HepG2 (cell line): ENCODE data around the gene ACTN2. TPM values are rescaled to one million over a fixed set of nuclear protein-coding genes. Genes with fewer than 3 reads are reported as not detected.

Experiments used
- ATAC-seq: fragments of 200-7000 bp; cut with Tn5 transposase; 3 replicates; pipeline ENCODE4 v1.9.1; 2020; ENCODE audit warnings: mild to moderate bottlenecking, moderate library complexity
- BruUV-seq: library from RNA; stranded (reverse); fragments of 400-500 nt; replicated peaks from 2 replicates; lab custom pipeline; 2021; lab: Mats Ljungman, UMichigan
- CTCF ChIA-PET: fragments of 300-600 bp; formaldehyde crosslinking; extraction: SDS; loops from one replicate; lab custom pipeline; 2021; ENCODE audit warnings: low total read pairs, inconsistent platforms, low intra/inter-chr PET ratio; lab: Yijun Ruan, JAX
- POLR2A ChIA-PET: fragments of 350-600 bp; sonication (Branson Sonifier 250); formaldehyde crosslinking; loops from one replicate; lab custom pipeline; 2020; ENCODE audit warnings: antibody characterized with exemption, inconsistent platforms; lab: Yijun Ruan, JAX
- DNase-seq: peaks from one replicate; pipeline ENCODE4 v3.0.0-alpha.2; 2015; ENCODE audit warnings: low spot score
- FAIRE-seq: peaks from 3 replicates; lab custom pipeline; 2011; peaks lifted over from hg19 to GRCh38; lab: Jason Lieb, UNC
- H2AFZ ChIP-seq: one replicate; pipeline ENCODE4 v1.6.1; 2011; ENCODE audit warnings: low read length, inconsistent platforms
- H3K27ac ChIP-seq: fragments of 300-600 bp; 3 replicates; pipeline ENCODE4 v1.8.0; 2011; ENCODE audit warnings: mixed run types, mild to moderate bottlenecking, mixed read lengths, low read length, inconsistent platforms; ENCODE audit not compliant: insufficient read depth; ENCODE audit errors: extremely low read length
- H3K27me3 ChIP-seq, 2 experiments: fragments of 200-600 bp in 1 of 2; 2 replicates in 1 of 2; 3 replicates in 1 of 2; pipeline versions ENCODE4 v1.6.0 to v1.8.0; 2011; ENCODE audit warnings: low read length in 2 of 2, mild to moderate bottlenecking in 2 of 2, moderate library complexity in 2 of 2, inconsistent platforms in 1 of 2; ENCODE audit not compliant: insufficient read depth in 2 of 2, control insufficient read depth in 1 of 2
- H3K36me3 ChIP-seq, 2 experiments: fragments of 200-600 bp in 1 of 2; replicated peaks in 1 of 2; 2 replicates in 1 of 2; 3 replicates in 1 of 2; pipeline versions ENCODE4 v1.5.1 to v1.8.0; 2011; ENCODE audit warnings: low read length in 2 of 2, inconsistent platforms in 1 of 2; ENCODE audit not compliant: insufficient read depth in 2 of 2, control insufficient read depth in 1 of 2
- H3K4me1 ChIP-seq: 2 replicates; pipeline ENCODE4 v1.5.1; 2012; ENCODE audit warnings: low read length, inconsistent platforms; ENCODE audit not compliant: insufficient read depth
- H3K4me2 ChIP-seq: 2 replicates; pipeline ENCODE4 v1.6.0; 2011; ENCODE audit warnings: low read depth, low read length, inconsistent platforms
- H3K4me3 ChIP-seq, 3 experiments: fragments of 200-600 bp in 1 of 3; sonication (generic), shearing (Covaris generic) in 1 of 3; replicated peaks in 1 of 3; 2 replicates each; pipeline ENCODE4 v1.5.1; 2011 to 2016; ENCODE audit warnings: low read length in 3 of 3, inconsistent platforms in 2 of 3, low read depth in 2 of 3, mild to moderate bottlenecking in 2 of 3, control low read depth in 1 of 3, mixed read lengths in 1 of 3; ENCODE audit not compliant: insufficient read depth in 1 of 3
- H3K79me2 ChIP-seq: one replicate; pipeline ENCODE4 v1.6.1; 2011; ENCODE audit warnings: low read length, inconsistent platforms; ENCODE audit not compliant: insufficient read depth
- H3K9ac ChIP-seq: 2 replicates; pipeline ENCODE4 v1.6.0; 2011; ENCODE audit warnings: mild to moderate bottlenecking, low read depth, low read length, inconsistent platforms; ENCODE audit not compliant: insufficient read depth
- H3K9me3 ChIP-seq: 2 replicates; pipeline ENCODE4 v1.5.1; 2012; ENCODE audit warnings: mild to moderate bottlenecking, low read length
- H4K20me1 ChIP-seq: 2 replicates; pipeline ENCODE4 v1.6.0; 2011; ENCODE audit warnings: inconsistent platforms, mild to moderate bottlenecking, low read length, moderate library complexity; ENCODE audit not compliant: insufficient read depth
- BORCS8-MEF2B ChIP-seq: sonication (generic); formaldehyde crosslinking; IDR thresholded peaks from 2 replicates; pipeline ENCODE4 v1.8.0; 2022; ENCODE audit warnings: mild to moderate bottlenecking, missing genetic modification reagents
- CBX5 ChIP-seq: sonication (generic); formaldehyde crosslinking; IDR thresholded peaks from 2 replicates; pipeline ENCODE4 v1.4.0; 2020; ENCODE audit warnings: missing genetic modification reagents, borderline replicate concordance
- KLF16 ChIP-seq, 2 experiments: sonication (generic) in 1 of 2; formaldehyde crosslinking in 1 of 2; IDR thresholded peaks; 2 replicates each; pipeline versions ENCODE4 v1.6.1 to v1.8.0; 2016 to 2023; ENCODE audit warnings: missing genetic modification reagents in 2 of 2, missing compliant biosample characterization in 1 of 2
- SIX4 ChIP-seq: sonication (generic); formaldehyde crosslinking; IDR thresholded peaks from 2 replicates; pipeline ENCODE4 v1.4.0; 2020; ENCODE audit warnings: missing genetic modification reagents
- SNRNP70 ChIP-seq: fragments of 200-400 bp; formaldehyde crosslinking; IDR thresholded peaks from 2 replicates; pipeline ENCODE4 v1.6.1; 2017; ENCODE audit warnings: mild to moderate bottlenecking, low read depth, low read length, moderate library complexity
- SOX6 ChIP-seq, 2 experiments: fragments of 450-650 bp in 1 of 2; sonication (generic) in 1 of 2; formaldehyde crosslinking in 1 of 2; IDR thresholded peaks; 2 replicates each; pipeline versions ENCODE4 v1.4.0 to v1.6.1; 2017 to 2020; ENCODE audit warnings: antibody characterized with exemption in 1 of 2, mild to moderate bottlenecking in 1 of 2, missing genetic modification reagents in 1 of 2
- ZC3H13 ChIP-seq: sonication (generic); formaldehyde crosslinking; IDR thresholded peaks from 2 replicates; pipeline ENCODE4 v1.8.1; 2023; ENCODE audit warnings: mild to moderate bottlenecking, missing genetic modification reagents, moderate library complexity
- ZC3H4 ChIP-seq: sonication (generic); formaldehyde crosslinking; IDR thresholded peaks from 2 replicates; pipeline ENCODE4 v1.4.0; 2020; ENCODE audit warnings: missing genetic modification reagents, borderline replicate concordance
- ZFYVE20 ChIP-seq: sonication (generic); formaldehyde crosslinking; IDR thresholded peaks from 2 replicates; pipeline ENCODE4 v1.8.0; 2023; ENCODE audit warnings: low read depth, mild to moderate bottlenecking, moderate library complexity, missing genetic modification reagents, borderline replicate concordance
- ZIK1 ChIP-seq: sonication (generic); formaldehyde crosslinking; IDR thresholded peaks from 2 replicates; pipeline ENCODE4 v1.5.0; 2020; ENCODE audit warnings: mild to moderate bottlenecking, low read depth, missing genetic modification reagents, borderline replicate concordance
- ZNF160 ChIP-seq: sonication (generic); formaldehyde crosslinking; IDR thresholded peaks from 2 replicates; pipeline ENCODE4 v1.8.0; 2022; ENCODE audit warnings: mild to moderate bottlenecking, inconsistent platforms, missing genetic modification reagents
- ZNF235 ChIP-seq: sonication (generic); formaldehyde crosslinking; IDR thresholded peaks from 2 replicates; pipeline ENCODE4 v1.8.1; 2023; ENCODE audit warnings: mild to moderate bottlenecking, missing genetic modification reagents, borderline replicate concordance
- ZNF263 ChIP-seq: sonication (generic); formaldehyde crosslinking; IDR thresholded peaks from 2 replicates; pipeline ENCODE4 v1.4.0; 2020; ENCODE audit warnings: missing genetic modification reagents
- ZNF282 ChIP-seq: fragments of 450-650 bp; IDR thresholded peaks from 2 replicates; pipeline ENCODE4 v1.6.1; 2018; ENCODE audit not compliant: partially characterized antibody
- ZNF326 ChIP-seq: sonication (generic); formaldehyde crosslinking; IDR thresholded peaks from 2 replicates; pipeline ENCODE4 v1.4.0; 2020; ENCODE audit warnings: missing genetic modification reagents, borderline replicate concordance
- ZNF441 ChIP-seq: sonication (generic); formaldehyde crosslinking; IDR thresholded peaks from 2 replicates; pipeline ENCODE4 v1.7.0; 2021; ENCODE audit warnings: missing genetic modification reagents, borderline replicate concordance
- ZNF557 ChIP-seq: sonication (generic); formaldehyde crosslinking; IDR thresholded peaks from 2 replicates; pipeline ENCODE4 v1.4.0; 2020; ENCODE audit warnings: missing genetic modification reagents
- ZNF7 ChIP-seq: IDR thresholded peaks from 2 replicates; pipeline ENCODE4 v1.6.1; 2016; ENCODE audit warnings: missing biosample characterization, missing genetic modification reagents
- ZNF83 ChIP-seq: sonication (generic); formaldehyde crosslinking; IDR thresholded peaks from 2 replicates; pipeline ENCODE4 v1.4.0; 2020; ENCODE audit warnings: missing genetic modification reagents, mild to moderate bottlenecking, borderline replicate concordance
- ZNF878 ChIP-seq: sonication (generic); formaldehyde crosslinking; IDR thresholded peaks from 2 replicates; pipeline ENCODE4 v1.8.1; 2023; ENCODE audit warnings: mild to moderate bottlenecking, missing genetic modification reagents, moderate library complexity
- ZSCAN12 ChIP-seq: sonication (generic); formaldehyde crosslinking; IDR thresholded peaks from 2 replicates; pipeline ENCODE4 v1.9.0; 2021; ENCODE audit warnings: mild to moderate bottlenecking, missing genetic modification reagents
- WGBS: methylation state at CpG from one replicate; pipeline ENCODE4 v1.1.6; 2017; ENCODE audit warnings: low lambda C conversion rate; 5-methylcytosine and 5-hydroxymethylcytosine counted together
- in situ Hi-C: cut with HindIII; loops from 2 replicates; pipeline ENCODE4 v1.10.0; 2017; ENCODE audit warnings: low pct_unique_long_range_greater_than_20kb; ENCODE audit not compliant: extremely low pct_ligation_motif_present
- intact Hi-C: fragments of 100-400 bp; cut with micrococcal nuclease; formaldehyde crosslinking; loops from one replicate; pipeline ENCODE4 v1.10.0; 2022; ENCODE audit not compliant: unreplicated experiment
- polyA plus RNA-seq, 8 experiments: library from polyadenylated mRNA; depleted of rRNA in 3 of 8; stranded (reverse) in 7 of 8; unstranded in 1 of 8; fragments of >200 nt; fragmentation: Illumina TruSeq in 4 of 8; extraction: Trizol in 4 of 8; gene quantifications; 2 replicates each; pipeline versions ENCODE4 v1.2.1 to v1.2.3, GENCODE V29; 2011 to 2016; ENCODE audit warnings: low read depth in 4 of 8, missing spikeins in 1 of 8, mixed read lengths in 1 of 8; ENCODE audit not compliant: insufficient read depth in 1 of 8
- total RNA-seq, 5 experiments: library from RNA; depleted of rRNA; stranded (reverse); fragments of >200 nt; fragmentation: Illumina TruSeq; extraction: Trizol; gene quantifications; 2 replicates each; pipeline ENCODE4 v1.2.3, GENCODE V29; 2016; ENCODE audit warnings: low read depth in 1 of 5
- TF ChIP-seq, protein P1 (sequence below): fragments of 450-650 bp; IDR thresholded peaks from 2 replicates; pipeline ENCODE4 v1.6.1; 2016

The ACTN2 gene
- total and polyA plus RNA-seq, 2 of the 13 experiments (the other 11 are each of a cell fraction or from before 2014, with no cell fraction given): 0.04 to 0.13 TPM

DNA sequence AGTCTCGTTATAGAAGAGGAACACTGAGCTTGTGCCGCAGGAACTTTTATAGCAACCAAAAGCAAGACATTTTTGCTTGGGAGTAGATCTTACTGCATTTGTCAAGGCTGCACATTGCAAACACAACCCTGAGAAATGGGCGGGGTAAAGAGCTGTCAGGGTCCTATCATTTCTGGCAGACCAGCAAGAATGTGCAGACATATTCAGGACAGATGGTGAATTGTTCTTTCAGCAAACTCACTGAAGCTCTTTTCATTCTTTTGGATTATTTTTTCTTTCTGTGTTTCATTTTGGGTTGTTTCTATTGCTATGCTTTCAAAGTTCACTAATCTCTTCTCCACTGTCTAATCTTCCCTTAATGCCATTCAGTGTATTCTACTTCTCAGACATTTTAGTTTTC lies 5.1 kb upstream of the ACTN2 start (continued):
- TF ChIP-seq KLF16 (CRISPR knock-in tag; IDR thresholded peaks at IDR 0.05) (no peak), SOX6 (IDR thresholded peaks at IDR 0.05) (no peak), SOX6 (CRISPR knock-in tag; IDR thresholded peaks at IDR 0.05) (no peak), ZNF7 (CRISPR knock-in tag) (no peak), CBX5 (CRISPR knock-in tag) (no peak), ZNF160 (CRISPR knock-in tag) (no peak), ZNF326 (CRISPR knock-in tag) (no peak), ZNF878 (no peak), ZNF263 (no peak), ZC3H4 (CRISPR knock-in tag) (no peak), SNRNP70 (no peak), ZIK1 (CRISPR knock-in tag) (no peak), SIX4 (CRISPR knock-in tag) (no peak)

DNA sequence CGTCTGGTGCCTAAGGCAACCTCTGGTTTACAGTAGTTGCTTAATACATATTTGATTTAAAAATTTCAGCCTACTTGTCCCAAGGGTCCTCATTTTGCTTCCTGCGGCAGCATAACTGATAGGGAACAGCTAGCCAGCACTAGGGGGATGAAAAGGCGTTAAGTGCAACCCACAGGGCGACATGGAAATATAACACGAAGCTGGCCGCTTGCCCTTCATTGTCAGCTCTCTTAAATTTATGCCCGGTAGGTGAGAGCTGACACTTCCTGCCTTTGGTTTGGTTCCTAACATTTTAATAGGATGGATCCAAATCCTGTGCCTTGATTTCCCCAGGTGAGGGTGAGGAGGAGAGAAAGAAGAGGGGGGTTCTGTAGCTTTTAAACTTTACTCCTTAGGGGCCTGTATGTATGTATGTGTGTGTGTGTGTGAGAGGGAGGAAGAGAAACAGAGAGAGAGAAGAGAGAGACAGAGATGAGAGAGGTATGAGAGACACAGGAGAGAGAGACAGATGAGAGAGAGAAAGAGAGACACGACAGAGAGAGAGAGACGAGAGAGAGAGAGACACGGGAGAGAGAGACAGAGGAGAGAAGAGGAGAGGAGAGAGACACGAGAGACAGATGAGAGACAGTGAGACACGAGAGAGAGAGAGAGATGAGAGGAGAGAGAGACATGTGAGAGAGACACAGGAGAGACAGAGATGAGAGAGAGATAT lies 938 bp upstream of the ACTN2 start:
- no peak for ATAC-seq

More for the DNA sequence above, 938 bp upstream of the ACTN2 start:
- Histone ChIP-seq H3K36me3 (no peaks in the 10 kb centered on the region), H2AFZ (no peak overlapping the region), H3K4me2 (no peak overlapping the region), H3K4me1 (no peaks in the 10 kb centered on the region), H3K27me3 (peaks cover 0 to 19% of the 10 kb centered on the region in 2 experiments; a peak in 2 of 5 replicates), H3K4me3 (no peak overlapping the region), H4K20me1 (no peaks in the 10 kb centered on the region), H3K27ac (no peak overlapping the region), H3K79me2 (no peaks in the 10 kb centered on the region), H3K9ac (no peak overlapping the region), H3K9me3 (no peaks in the 10 kb centered on the region)
- CTCF ChIA-PET: no interaction called here
- TF ChIP-seq ZNF441 (CRISPR knock-in tag): no peak
- no peak for TF ChIP-seq ZC3H13 (CRISPR knock-in tag)
- TF ChIP-seq ZNF557 (CRISPR knock-in tag): no peak
- TF ChIP-seq SOX6 (IDR thresholded peaks at IDR 0.05): 0 out of 2 replicates have a peak, but pooled peaks have one; percentile 31
- no peak for TF ChIP-seq SOX6 (CRISPR knock-in tag; IDR thresholded peaks at IDR 0.05)
- peak; percentile 61 for TF ChIP-seq ZNF282
- TF ChIP-seq, protein P1, sequence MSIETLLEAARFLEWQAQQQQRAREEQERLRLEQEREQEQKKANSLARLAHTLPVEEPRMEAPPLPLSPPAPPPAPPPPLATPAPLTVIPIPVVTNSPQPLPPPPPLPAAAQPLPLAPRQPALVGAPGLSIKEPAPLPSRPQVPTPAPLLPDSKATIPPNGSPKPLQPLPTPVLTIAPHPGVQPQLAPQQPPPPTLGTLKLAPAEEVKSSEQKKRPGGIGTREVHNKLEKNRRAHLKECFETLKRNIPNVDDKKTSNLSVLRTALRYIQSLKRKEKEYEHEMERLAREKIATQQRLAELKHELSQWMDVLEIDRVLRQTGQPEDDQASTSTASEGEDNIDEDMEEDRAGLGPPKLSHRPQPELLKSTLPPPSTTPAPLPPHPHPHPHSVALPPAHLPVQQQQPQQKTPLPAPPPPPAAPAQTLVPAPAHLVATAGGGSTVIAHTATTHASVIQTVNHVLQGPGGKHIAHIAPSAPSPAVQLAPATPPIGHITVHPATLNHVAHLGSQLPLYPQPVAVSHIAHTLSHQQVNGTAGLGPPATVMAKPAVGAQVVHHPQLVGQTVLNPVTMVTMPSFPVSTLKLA: no peak
- TF ChIP-seq BORCS8-MEF2B (CRISPR knock-in tag): no peak
- no peak for TF ChIP-seq ZSCAN12 (CRISPR knock-in tag)
- TF ChIP-seq ZFYVE20: no peak
- no peak for TF ChIP-seq ZNF235 (CRISPR knock-in tag)
- no peak for TF ChIP-seq ZNF83 (CRISPR knock-in tag)
- intact Hi-C loops: no loop called here
- no peak for FAIRE-seq
- BruUV-seq: no TSS peak
- DNase-seq: no peak
- 47% methylated on average over 12 of the region's 12 CpGs for WGBS
- POLR2A ChIA-PET: no interaction called here
- in situ Hi-C loops: no loop called here
